Fibroblast of gingiva (primary cell): ENCODE data around the gene ELOVL2.

ENCODE experiments used
- DNase-seq: peaks from one replicate; pipeline ENCODE4 v3.0.0-alpha.2; 2011; ENCODE audit warnings: low read depth

Gene ELOVL2

DNA sequence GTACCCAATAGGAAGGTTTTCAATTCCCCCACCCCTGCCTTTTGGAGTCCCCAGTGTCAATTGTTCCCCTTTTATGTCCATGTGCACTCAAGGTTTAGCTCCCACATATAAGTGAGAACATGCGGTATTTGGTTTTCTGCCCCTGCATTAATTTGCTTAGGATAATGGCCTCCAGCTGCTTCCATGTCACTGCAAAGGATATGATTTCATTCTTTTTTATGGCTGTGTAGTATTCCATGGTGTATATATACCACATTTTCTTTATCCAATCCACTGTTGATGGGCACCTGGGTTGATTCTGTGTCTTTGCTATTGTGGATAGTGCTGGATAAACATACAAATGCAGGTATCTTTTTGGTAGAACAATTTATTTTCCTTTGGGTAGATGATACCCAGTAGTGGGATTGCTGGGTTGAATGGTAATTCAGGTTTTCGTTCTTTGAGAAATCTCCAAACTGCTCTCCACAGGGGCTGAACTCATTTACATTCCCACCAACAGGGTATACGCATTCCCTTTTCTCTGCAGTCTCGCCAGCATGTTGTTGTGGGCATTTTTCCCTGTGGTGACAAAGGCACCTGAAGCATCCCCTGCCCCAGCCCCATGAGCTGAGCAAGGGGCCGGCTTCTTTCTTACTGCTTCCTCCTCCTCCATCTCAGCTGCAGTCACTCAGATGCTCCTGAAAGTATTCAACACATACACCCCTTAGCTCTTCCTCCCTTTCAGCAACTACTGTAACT lies 66.7 kb downstream of the ELOVL2 start:
- no peak for DNase-seq

DNA sequence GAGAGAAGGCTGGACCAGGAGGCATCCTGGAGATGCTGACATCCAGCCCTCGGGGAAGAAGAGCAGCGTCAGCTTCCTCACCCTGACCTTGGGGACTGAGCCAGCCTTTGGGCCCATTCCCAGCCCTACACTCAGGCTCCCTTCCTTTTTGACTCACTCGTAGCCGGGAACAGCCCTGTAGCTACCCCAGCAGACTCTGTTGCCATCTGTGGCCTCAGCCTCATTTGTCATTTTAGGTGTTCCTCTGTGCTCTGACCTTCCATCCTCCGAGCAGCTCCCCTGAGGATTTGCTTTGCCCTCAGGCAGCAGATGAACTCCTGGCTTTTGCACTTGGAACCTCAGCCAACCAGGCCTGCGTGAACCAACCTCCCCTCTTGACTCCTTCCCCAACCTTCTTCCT lies 67.5 kb downstream of the ELOVL2 start:
- DNase-seq: no peak

DNA sequence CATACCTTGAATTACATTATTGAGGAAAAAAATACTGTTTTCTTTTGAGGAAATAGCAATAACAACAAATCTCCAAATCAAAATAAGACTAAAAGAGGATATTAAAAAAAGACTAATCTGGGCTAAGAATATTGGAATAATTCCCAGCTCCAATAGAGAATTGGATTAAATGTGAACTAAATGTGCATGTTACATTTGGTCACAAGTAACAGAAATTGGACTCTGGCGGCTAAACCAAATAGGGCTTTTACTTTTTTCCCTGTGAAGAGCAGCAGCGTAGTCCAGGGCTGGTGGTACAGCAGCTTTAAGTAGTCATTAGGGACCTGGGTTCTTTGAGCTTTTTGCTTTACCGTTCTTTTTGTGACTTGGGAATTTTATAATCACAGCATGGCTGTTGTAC lies 71.9 kb downstream of the ELOVL2 start:
- no peak for DNase-seq

DNA sequence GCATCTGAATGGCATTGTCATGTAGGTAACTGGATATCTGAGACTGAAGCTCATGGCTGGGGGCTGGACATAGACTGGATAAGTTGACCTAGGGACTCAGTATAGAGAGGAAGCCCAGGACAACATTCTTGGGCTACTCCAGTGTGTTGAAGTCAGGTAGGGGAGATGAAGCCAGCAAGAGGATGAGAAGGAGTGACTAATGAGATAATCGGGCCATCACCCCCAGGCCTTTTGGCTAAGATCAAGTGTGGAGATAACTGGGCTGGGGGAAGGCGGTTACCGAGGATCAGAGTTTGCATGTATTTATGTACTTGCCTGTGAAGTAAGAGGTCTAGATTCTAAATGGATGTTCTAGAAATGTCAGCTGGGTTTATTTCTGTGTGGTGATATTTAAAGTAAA lies 73.4 kb downstream of the ELOVL2 start:
- DNase-seq: no peak

DNA sequence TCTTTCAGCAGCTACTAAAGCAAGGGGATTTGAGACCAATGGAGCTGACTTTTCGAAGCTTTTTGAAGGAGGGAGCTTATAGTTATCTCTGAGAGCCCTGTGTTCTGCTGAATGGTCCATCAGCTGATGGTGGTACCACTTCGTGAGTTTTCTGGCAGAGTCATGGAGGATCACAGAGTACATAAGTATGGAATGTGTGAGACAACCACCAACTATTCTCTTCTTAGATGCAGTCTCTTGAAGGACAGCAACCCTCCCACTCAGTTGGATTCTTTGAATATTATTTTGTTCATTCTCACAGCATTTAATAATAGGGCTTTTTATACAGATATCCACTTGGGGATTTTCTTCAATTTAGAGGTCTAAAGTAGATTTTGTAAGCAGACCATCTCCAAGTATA lies 75.3 kb downstream of the ELOVL2 start:
- no peak for DNase-seq

DNA sequence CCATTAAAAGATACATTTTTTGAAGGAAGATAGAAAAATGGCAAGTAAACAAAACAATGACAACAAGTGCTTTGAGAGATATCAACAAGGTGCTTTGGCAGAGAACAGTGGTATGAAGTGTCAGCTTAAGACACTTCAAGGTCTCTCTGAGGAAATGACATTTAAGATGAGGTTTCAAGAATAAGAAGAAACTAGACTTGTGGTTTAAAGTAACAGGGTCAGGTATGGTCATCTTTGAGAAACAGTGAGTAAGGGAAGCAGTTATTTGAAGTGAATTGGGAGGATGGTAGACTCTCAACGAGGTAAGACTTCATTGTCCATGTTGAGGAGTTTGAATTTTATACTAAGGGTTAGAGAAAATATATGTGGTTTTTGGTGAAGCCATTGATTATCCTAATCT lies 79.4 kb downstream of the ELOVL2 start:
- DNase-seq: no peak

DNA sequence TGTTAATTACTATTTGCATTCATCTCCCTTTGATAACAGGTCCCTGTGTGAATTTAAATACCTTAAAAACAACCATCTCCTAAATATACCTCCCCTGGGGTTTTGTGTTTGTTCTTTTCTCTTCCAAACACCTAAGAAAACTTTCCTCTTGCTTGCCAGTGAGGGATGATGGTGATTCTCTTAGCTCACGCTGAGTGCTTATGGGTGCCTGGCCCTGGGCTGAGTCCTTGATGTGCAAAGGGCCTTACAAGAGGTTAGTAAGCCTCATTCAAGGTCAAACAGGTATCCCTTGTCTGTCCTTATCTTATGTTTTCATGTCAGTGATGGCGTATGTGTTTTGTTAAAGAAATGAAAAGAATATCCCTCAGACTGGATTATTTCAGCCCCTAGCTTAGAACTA lies 81.0 kb downstream of the ELOVL2 start:
- no peak for DNase-seq

DNA sequence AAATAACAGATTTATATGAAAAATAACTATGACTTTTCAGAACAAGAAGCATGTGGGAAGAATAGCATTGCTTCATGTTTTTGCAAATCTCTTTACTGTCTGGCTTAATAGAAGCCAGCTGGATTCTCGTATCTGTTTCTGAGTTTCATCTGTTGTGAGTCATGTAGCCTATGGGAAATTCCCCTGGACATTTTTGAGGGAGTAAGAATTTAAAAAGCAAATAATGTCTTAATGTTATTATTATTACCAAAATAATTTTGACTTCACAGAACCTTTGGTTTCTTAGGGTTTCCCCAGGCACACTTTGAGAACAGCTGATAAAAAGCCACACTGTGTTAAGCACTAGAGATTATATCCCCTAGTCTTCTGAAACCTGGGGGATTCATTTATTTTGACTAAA lies 81.4 kb downstream of the ELOVL2 start:
- peak; percentile 85 for DNase-seq

DNA sequence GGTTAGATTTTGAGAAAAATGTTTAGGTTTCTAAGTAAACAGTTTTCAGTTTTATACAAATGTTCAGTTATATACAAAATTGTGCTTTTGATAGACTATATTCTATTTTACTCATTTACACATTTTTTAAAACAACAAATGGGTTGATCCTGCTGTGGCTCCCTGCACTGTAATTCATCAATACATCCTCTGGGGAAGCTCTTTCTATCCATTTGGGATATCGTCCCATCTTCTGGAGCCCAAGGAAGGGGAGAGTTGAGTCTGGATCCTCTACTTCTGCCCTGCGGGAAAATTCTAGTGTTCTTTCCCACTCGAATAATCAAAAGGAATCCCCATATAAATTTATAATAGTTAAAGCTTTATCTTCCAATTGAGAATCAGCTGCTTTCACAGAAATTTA lies 82.3 kb downstream of the ELOVL2 start:
- DNase-seq: no peak

DNA sequence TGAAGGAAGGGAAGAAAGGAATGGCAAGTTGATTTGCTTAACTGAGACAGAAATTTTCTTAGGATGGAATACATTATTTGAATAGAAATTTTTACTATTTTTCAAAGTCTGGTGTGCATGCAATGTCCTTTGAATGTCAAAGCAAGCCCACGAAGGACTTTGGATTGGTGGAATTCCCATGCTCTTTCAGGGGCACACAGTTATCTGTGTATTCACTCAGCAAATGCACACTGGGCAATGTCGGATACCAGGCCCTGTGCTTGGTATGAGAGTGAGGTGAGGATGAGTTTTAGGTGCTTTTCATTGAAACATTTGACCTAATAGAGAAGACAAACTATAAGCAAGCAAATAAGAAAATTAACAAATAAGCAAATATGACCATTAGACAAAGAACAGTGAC lies 83.9 kb downstream of the ELOVL2 start:
- DNase-seq: no peak

DNA sequence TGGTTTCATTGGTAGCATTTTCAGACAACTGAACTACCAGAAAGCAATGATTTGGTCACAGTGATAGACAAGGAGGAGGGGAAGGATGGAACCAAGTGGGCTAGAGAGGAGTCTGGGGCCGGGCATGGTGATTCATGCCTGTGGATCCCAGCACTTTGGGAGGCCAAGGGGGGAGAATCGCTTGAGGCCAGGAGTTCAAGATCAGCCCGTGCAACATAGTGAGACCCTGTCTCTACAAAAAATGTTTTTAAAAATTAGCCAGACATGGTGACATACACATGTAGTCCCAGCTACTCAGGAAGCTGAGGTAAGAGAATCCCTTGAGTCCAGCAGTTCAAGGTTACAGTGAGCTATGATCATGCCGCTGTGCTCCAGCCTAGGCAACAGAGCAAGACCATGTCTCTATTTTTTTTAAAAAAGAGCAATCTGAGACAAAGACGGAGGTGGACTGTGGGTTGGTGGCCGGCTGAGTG lies 86.7 kb downstream of the ELOVL2 start:
- no peak for DNase-seq

DNA sequence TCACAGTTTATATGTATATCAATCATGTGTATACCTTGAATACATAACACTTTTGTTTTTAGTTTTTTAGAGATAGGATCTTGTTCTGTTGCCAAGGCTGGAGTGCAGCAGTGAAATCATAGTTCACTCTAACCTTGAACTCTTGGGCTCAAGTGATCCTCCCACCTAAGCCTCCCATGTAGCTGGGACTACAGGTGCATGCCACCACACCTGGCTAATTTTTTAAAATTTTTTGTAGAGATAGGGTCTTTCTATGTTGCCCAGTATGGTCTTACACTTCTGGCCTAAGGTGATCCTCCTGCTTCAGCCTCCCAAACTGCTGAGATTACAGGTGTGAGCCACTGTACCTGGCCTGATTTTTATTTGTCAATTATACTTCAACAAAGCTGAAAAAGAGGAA lies 87.3 kb downstream of the ELOVL2 start:
- no peak for DNase-seq

DNA sequence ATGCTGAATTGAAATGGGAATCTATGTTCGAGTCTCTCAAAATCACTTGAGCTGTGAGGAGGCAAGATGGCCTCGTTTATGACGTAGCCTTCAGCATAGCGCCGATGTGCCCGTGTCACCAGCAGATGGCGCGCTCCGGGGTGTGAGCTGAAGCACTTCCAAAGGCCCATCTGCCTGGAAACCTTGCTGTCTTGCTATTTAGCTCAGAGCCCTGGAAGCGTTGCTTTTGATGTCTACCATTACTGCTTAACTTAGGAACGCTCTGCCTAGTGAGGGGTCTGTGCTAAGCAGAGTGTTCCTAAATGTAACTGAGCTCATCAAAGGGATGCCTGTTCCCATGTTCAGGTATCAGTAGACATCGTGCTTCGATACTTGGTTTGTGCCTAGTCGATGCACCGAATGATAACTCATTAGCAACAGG lies 89.5 kb downstream of the ELOVL2 start:
- DNase-seq: peak; percentile 66

DNA sequence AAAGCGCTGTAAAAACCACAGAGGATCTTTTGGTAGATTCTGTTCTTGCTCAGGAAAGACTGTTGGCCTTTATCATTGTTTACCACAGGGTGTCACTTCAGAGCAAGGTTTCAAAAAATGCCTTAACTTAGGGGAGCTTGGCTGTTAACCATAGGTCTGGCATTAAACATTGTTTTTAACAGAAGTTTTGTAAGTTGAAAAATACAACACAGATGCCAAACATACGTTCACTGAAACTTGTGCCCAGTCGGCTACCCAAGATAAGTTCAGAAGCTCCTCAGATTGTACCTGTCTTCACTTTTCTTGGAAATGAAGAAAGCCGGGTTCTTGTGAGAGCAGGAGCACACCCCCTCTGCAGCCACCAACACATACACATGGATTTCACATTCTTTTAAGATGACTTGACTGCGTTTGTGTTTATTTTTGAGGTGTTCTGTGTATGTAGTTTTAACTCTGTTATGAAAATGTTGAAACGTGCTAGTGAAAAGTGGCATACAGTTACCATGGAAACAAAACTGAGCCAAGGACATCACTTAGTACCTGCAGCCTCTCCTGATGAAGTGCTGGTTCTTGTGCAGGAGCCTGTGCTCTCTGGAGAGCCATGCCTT lies 92.3 kb downstream of the ELOVL2 start:
- DNase-seq: peak; percentile 88

DNA sequence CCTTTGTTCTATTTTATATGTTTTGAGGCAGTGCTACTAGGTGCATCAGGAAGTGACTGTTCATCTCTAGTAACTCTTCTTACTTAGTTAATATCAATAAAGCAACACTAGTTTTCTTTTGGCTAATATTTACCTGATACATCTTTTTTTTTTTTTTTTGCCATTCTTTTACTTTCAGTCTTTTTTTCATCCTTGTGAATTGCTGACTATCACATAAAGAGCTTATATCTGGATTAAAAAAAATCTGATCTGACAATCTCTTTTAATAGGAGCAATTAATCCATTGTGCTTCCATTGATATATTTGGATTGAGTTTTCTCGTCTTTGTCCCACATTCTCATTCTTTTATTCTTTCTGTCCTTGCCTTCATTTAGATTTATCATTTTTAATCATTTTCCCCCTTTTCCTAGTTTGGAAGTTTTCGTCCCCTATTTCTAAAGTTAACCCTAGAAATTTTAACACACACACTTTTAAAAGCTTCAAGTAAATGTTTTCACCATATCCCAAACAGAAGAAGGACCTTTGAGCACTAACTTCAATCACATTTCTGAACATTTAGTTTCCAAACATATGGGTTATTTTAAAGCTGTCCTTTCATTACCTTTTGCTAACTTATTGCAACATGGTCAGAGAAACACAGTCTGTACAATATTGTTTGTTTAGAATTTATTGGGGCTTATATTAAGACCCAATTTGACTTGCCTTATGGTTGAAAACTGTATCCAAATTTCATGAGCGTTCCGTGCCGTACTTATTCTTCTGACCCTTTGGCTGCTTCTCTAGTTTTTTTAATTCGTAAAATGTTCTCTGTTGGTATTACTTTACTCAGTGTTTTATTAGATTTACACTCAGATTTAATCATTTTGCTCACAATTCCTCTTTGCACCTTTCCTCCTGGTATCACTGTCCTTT lies 94.3 kb downstream of the ELOVL2 start:
- DNase-seq: no peak

DNA sequence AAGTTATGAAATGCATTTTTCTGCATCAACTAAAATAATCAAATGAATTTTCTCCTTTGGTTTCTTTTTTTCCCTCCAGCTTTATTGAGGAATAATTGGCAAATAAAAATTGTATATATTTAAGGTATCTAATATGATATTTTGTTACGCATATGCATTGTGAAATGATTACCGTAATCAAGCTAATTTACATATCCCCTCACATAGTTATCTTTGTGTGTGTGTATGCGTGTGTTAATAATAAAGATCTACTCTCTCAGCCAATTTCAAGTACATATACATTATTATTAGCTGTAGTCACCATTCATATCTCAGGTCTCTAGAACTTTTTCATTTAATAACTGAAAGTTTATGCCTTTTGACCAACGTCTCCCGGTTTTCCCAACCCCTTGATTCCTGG lies 96.1 kb downstream of the ELOVL2 start:
- no peak for DNase-seq

DNA sequence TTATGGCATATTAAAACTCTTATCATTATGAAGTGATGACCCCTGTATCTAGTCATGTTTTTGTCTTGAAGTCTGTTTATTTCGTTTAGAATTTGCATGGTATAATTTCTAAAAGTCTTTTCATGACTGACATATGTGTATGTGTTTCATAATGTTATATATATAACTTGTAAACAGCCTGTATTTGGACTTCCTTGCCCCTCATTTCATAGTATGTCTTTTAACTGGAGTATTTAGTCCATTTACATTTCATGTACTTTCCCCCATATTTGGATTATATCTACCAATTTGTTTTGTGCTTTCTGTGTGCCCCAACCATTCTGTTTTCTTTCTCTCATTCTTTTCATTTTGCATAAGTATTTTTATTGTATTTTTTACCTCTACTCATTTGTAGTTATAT lies 98.3 kb downstream of the ELOVL2 start:
- DNase-seq: no peak

DNA sequence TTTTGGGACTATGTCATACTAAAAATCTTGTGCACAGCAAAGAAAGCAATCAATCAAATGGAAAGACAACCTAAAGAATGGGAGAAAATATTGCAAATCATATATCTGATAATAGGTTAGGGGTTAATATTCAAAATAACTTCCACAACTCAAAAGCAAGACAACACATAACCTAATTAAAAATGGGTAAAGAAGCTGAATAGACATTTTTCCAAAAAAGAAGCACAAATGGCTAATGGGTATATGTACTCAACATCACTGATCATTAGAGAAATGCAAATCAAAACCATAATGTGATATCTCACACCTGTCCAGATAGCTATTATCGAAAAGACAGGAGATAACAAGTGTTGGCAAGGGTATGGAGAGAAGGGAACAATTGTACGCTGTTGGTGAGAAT lies 104.3 kb downstream of the ELOVL2 start:
- no peak for DNase-seq

DNA sequence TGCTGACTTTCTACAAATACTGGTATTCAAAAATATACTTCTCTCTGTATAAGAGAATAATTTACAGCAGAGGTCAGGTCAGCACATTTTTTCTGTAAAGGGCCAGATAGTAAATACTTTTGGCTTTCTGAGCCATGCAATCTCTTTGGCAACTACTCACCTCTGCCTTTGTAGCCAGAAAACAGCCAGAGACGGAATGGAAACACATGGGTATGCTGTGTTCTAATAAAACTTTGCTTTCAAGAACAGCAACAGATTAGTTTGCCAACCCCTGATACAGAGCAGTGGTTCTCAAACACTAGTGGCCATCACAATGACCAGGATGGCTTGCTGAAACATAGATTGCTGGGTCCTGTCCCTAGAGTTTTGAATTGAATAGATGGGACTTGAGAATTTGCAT lies 111.0 kb downstream of the ELOVL2 start:
- no peak for DNase-seq
